Measurements from ENCODE around the gene STN1.

GRCh38 chr10:103917302-103918052 lies 507 bp downstream of the STN1 start:
- TF ChIP-seq POLR2A (IDR thresholded peaks at IDR 0.05) (no peak), CTCF (IDR thresholded peaks at IDR 0.05) (no peak)

All from testis (tissue), 2 donors.